ENCODE data around the gene RAB8B.
"Not testable (repeated sequence)": the region's sequence is repeated elsewhere in the genome, so short reads cannot be mapped to it uniquely, and the experiment has no call there.

The RAB8B gene

DNA sequence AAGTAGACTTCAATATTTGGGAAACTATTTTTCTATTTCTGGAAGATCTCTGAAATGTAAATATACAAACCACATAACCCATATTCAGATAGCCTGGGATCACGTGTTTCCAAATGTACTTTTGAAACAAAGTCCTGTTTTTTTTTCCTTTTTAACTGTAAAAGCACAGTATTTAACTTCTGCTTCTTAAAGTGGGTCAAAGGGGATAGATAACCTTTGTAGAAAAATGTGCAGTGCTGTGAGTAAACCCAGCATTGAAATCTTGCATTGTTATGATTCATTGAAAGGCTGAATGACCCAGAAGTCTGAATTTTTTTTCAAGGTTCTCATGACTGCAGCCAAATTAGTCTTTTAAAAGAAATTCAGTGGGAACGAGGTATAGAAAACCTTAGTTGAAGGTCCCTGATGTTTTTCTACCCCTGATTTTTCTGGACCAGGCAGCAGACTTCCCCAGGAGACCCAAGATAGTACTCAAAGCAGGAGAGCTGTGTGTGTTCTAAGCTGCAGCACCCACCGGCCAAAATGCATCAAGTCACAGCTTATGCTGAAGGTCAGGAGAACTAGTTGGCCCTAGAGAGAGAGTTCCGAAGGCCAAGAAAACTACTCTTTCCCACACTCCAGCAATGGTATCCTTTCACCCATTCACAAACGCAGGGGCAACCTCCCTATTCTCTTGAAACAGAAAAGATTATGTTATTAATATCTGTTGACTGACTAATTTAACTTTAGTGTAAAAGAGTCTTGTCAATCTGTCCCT, 44.4 kb downstream of the RAB8B start:
- Mint-ChIP-seq H3K4me3 (no peak overlapping the region), H3K36me3 (peaks cover 21% of the 10 kb centered on the region), H3K27ac (peak overlapping the region; percentile 76), H3K9me3 (no peaks in the 10 kb centered on the region), H3K27me3 (no peaks in the 10 kb centered on the region), H3K4me1 (peaks cover 55% of the 10 kb centered on the region)
- ATAC-seq: no peak

- Mint-ChIP-seq H3K36me3 (peaks cover 21% of the 10 kb centered on the region), H3K27me3 (no peaks in the 10 kb centered on the region), H3K4me1 (peaks cover 57% of the 10 kb centered on the region), H3K9me3 (no peaks in the 10 kb centered on the region), H3K27ac (peak overlapping the region; percentile 76), H3K4me3 (no peak overlapping the region)
- ATAC-seq: no peak
Observed at GRCh38 chr15:63234451-63234870, 45.1 kb downstream of the RAB8B start.

DNA sequence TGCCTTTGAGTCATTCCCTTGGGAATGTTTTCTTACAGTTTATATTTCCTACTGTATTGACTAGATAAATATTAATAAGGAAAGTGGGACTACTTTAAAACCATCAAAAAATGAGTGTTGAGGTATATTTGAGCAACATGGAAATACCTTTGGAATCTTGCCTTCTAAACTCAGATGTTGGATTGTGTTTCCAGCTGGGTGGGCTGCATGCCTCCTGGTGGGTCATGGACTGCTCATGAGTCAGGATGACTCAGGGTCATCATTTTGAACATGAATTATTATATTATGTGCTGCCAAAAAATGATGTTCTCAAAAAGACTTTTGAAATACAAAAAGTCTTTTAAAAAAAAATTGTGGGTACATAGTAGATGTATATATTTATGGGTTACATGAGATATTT, 46.9 kb downstream of the RAB8B start:
- Mint-ChIP-seq H3K27me3 (no peaks in the 10 kb centered on the region), H3K4me3 (no peak overlapping the region), H3K36me3 (peaks cover 21% of the 10 kb centered on the region), H3K9me3 (no peaks in the 10 kb centered on the region), H3K27ac (no peak overlapping the region), H3K4me1 (peaks cover 63% of the 10 kb centered on the region)
- ATAC-seq: no peak

DNA sequence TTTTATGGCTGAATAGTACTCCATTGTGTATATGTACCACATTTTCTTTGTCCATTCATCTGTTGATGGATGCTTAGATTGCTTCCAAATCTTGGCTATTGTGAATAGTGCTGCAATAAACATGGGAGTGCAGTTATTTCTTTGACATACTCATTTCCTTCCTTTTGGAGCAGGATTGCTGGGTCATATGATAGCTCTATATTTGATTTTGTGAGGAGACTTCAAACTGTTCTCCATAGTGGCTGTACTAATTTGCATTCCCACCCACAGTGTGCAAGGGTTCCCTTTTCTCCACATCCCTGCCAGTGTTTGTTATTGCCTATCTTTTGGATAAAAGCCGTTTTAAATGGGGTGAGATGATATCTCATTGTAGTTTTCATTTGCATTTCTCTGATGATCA, 47.7 kb downstream of the RAB8B start:
- not testable (repeated sequence) for H3K27me3 Mint-ChIP-seq, ATAC-seq, H3K4me3 Mint-ChIP-seq, H3K9me3 Mint-ChIP-seq
- H3K36me3 Mint-ChIP-seq: peaks cover 29% of the 10 kb centered on the region
- H3K4me1 Mint-ChIP-seq: peaks cover 65% of the 10 kb centered on the region
- peak overlapping the region; percentile 17 for H3K27ac Mint-ChIP-seq

- no peak overlapping the region for H3K4me3 Mint-ChIP-seq
- no peaks in the 10 kb centered on the region for H3K27me3 Mint-ChIP-seq
- no peak for ATAC-seq
- peaks cover 36% of the 10 kb centered on the region for H3K36me3 Mint-ChIP-seq
- peaks cover 72% of the 10 kb centered on the region for H3K4me1 Mint-ChIP-seq
- no peak overlapping the region for H3K27ac Mint-ChIP-seq
- no peaks in the 10 kb centered on the region for H3K9me3 Mint-ChIP-seq
Observed at GRCh38 chr15:63238171-63238570, 48.8 kb downstream of the RAB8B start.

DNA sequence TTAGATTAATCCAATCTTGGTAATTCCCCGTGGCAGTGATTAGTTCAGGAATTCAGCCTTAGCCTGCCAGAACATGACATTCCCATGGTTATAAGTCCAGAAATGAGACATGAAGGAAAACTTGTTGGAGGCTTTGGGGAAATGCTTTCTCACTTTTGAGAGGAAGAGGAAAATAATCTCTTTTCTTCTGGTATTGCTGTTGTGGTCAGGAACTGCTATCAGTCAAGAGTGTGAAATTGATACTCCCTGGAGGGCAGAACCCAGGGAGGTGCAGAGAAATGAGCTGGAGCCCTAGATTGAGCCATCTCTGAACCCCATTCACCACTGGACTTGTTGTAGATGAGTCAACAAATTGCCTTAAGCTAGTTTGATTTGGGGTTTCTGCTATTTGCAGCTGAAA, 49.4 kb downstream of the RAB8B start:
- Mint-ChIP-seq H3K36me3 (peaks cover 42% of the 10 kb centered on the region), H3K4me1 (peaks cover 77% of the 10 kb centered on the region), H3K4me3 (no peak overlapping the region), H3K27me3 (no peaks in the 10 kb centered on the region), H3K9me3 (no peaks in the 10 kb centered on the region), H3K27ac (no peak overlapping the region)
- ATAC-seq: peak; percentile 64

DNA sequence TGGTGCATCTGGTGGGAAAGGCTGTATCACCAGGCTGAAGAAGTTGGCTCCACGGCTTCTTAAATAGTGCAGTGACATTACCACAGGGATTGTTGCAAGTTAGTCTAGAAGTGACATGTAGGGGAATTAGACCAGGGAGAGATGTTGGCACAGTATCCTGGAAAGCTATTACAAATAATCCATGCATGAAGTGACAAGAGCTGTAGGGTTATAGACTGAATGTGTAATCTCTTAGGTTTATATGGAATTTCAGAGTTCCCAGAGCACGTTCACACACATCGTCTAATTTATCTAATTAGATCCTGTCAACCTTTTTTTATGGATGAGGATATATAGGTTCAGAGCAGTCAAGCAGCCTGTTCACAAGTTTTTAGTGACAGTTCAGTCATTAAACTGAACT, 50.7 kb downstream of the RAB8B start:
- no peak for ATAC-seq
- Mint-ChIP-seq H3K36me3 (peaks cover 43% of the 10 kb centered on the region), H3K27me3 (no peaks in the 10 kb centered on the region), H3K27ac (no peak overlapping the region), H3K4me1 (peaks cover 74% of the 10 kb centered on the region), H3K9me3 (no peaks in the 10 kb centered on the region), H3K4me3 (no peak overlapping the region)

- no peak overlapping the region for H3K4me3 Mint-ChIP-seq
- peaks cover 46% of the 10 kb centered on the region for H3K36me3 Mint-ChIP-seq
- H3K27ac Mint-ChIP-seq: no peak overlapping the region
- no peaks in the 10 kb centered on the region for H3K9me3 Mint-ChIP-seq
- H3K4me1 Mint-ChIP-seq: peaks cover 66% of the 10 kb centered on the region
- no peaks in the 10 kb centered on the region for H3K27me3 Mint-ChIP-seq
- ATAC-seq: no peak
Observed at GRCh38 chr15:63241316-63241715, 51.9 kb downstream of the RAB8B start.

- no peaks in the 10 kb centered on the region for H3K27me3 Mint-ChIP-seq
- H3K4me3 Mint-ChIP-seq: no peak overlapping the region
- H3K4me1 Mint-ChIP-seq: peaks cover 54% of the 10 kb centered on the region
- peak overlapping the region; percentile 31 for H3K27ac Mint-ChIP-seq
- no peaks in the 10 kb centered on the region for H3K9me3 Mint-ChIP-seq
- peaks cover 44% of the 10 kb centered on the region for H3K36me3 Mint-ChIP-seq
- no peak for ATAC-seq
Observed at GRCh38 chr15:63243101-63243500, 53.7 kb downstream of the RAB8B start.

DNA sequence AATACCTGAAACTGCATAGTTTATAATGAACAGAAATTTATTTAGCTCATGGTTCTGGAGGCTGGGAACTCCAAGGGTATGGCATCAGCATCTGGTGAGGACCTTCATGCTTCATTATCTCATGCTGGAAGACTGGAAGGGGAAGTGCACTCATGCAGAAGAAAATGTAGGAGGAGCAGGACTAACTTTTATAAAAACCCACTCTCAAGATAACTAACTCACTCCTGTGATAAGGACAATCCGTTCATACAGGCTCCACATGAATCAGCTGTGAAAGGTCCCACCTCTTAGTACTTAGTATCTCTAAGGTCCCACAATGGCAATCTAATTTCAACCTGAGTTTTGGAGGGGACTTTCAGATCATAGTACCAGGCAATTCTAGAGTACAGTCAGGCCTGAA, 54.4 kb downstream of the RAB8B start:
- Mint-ChIP-seq H3K4me3 (no peak overlapping the region), H3K9me3 (no peaks in the 10 kb centered on the region), H3K4me1 (peaks cover 47% of the 10 kb centered on the region), H3K27ac (peak overlapping the region; percentile 31), H3K36me3 (peaks cover 48% of the 10 kb centered on the region), H3K27me3 (no peaks in the 10 kb centered on the region)
- no peak for ATAC-seq

- H3K27me3 Mint-ChIP-seq: no peaks in the 10 kb centered on the region
- peaks cover 54% of the 10 kb centered on the region for H3K36me3 Mint-ChIP-seq
- ATAC-seq: no peak
- no peaks in the 10 kb centered on the region for H3K9me3 Mint-ChIP-seq
- H3K4me1 Mint-ChIP-seq: peaks cover 45% of the 10 kb centered on the region
- no peak overlapping the region for H3K4me3 Mint-ChIP-seq
- peak overlapping the region; percentile 31 for H3K27ac Mint-ChIP-seq
Observed at GRCh38 chr15:63244399-63244798, 55.0 kb downstream of the RAB8B start.

DNA sequence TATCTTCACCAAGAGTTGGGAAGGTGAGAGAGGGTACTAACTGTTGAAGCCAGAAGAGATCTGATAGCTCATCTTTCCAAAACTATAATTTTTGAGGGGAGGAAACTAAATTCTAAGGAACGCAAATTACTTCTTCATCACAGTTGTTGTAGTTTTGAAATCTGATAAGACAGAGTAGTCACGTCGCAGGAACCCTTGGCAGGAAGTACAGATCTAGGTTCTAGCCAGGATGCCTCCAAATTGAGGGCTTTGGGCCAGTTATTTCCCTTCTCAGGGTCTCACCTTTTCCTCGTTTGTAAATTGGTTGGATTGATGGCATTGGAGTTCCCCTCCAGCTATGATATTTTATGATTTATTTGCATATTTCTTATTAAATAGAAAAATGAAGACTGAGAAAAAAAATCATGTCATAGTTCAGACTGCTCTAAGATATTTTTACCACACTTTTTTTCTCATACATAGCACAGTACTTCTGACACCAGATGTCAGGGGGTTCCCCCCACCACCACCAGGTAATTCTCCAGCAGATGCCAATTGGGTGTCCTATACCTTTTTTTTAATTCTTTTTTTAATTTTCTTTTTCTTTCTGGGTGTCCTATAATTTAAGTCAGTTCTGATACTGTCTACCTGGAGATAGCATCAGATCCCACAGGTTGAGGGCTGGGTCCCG, 55.7 kb downstream of the RAB8B start:
- Mint-ChIP-seq H3K27ac (no peak overlapping the region), H3K9me3 (no peaks in the 10 kb centered on the region), H3K27me3 (no peaks in the 10 kb centered on the region), H3K4me3 (no peak overlapping the region), H3K36me3 (peaks cover 60% of the 10 kb centered on the region), H3K4me1 (peaks cover 38% of the 10 kb centered on the region)
- no peak for ATAC-seq

DNA sequence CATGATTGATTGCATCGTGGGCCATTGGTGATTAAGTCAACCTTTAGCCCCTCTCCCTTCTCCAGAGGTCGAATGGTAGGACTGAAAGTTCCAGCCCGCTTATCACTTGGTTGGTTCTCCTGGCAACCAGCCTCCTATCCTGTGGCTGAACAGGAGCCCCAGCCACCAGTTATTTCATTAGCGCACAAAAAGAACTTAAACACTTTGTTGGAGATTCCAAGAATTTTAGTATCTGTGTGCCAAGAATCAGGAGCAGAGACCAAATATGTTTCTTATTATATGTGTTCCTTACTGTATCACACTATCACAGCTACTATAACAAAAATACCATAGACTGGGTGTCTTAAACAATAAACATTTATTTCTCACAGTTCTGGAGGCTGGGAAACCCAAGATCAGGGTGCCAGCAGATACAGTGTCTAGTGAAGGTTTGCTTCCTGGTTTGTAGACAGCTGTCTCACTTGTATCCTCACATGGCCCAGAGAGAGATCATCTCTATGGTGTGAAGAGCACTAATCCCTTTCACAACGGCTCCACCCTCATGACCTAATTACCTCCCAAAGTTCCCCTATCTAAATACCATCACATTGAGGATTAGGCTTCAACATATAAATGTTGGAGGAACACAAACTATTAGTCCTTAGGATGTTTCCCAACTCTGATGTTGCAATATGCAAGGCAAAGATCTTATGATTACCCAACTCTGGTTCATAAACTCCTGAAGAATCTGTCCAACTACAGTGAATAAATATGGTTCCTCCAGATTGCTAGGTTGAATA, 57.5 kb downstream of the RAB8B start:
- H3K9me3 Mint-ChIP-seq: no peaks in the 10 kb centered on the region
- H3K27ac Mint-ChIP-seq: peak overlapping the region; percentile 27
- peaks cover 62% of the 10 kb centered on the region for H3K36me3 Mint-ChIP-seq
- peaks cover 39% of the 10 kb centered on the region for H3K4me1 Mint-ChIP-seq
- no peaks in the 10 kb centered on the region for H3K27me3 Mint-ChIP-seq
- no peak overlapping the region for H3K4me3 Mint-ChIP-seq
- no peak for ATAC-seq

DNA sequence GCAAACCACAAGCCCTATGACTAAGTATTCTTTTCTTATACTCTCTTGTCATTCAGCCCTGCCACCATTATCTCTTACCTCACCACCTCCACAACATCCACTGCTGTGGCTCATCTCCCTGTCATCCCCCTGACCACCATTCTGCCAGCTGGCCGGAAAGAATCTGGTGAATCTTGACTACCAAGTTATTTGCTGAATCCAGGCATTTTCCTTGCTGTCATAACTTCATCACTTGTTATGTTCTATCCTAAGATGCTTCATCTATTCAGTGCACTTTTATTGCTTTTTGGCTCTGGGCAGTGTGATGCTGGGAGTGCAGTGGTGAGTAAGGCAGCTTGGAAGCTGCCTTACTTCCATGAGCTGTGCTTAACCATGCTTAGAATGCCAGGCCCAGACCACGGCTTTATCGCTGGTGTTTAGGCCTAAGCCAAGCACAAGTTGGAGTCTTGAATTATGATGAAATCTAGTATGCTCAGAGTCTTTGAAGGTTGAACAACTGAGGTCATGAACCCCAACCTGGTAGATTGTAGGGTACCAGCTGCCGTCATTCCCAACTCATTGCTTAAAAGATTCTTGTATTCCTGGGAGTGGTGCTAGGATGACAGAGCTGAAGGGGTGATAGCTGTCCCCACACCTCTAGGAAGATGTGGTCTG, 61.0 kb downstream of the RAB8B start:
- Mint-ChIP-seq H3K9me3 (no peaks in the 10 kb centered on the region), H3K27me3 (no peaks in the 10 kb centered on the region), H3K27ac (no peak overlapping the region), H3K4me3 (no peak overlapping the region), H3K36me3 (peaks cover 51% of the 10 kb centered on the region), H3K4me1 (peaks cover 13% of the 10 kb centered on the region)
- no peak for ATAC-seq

GRCh38 chr15:63251701-63252100, 62.3 kb downstream of the RAB8B start:
- Mint-ChIP-seq H3K27ac (no peak overlapping the region), H3K9me3 (no peaks in the 10 kb centered on the region), H3K4me1 (peaks cover 10% of the 10 kb centered on the region), H3K27me3 (no peaks in the 10 kb centered on the region), H3K4me3 (no peak overlapping the region), H3K36me3 (peaks cover 53% of the 10 kb centered on the region)
- no peak for ATAC-seq

Measured in stimulated activated memory B cell treated with anti-CD40 and anti-IgM and Interleukin-4, amounts not matched to agents 10 μg/mL and 1 μg/mL and 100 μg/mL, for 72 hours (primary cell).